PC-9 (cell line): ENCODE results near the gene THADA.

Source experiments
- EZH2 ChIP-seq: fragments of 200-600 bp; sonication (generic); IDR thresholded peaks from 2 replicates; pipeline ENCODE4 v1.8.0; 2017; ENCODE audit warnings: antibody characterized with exemption, low read depth
- TF ChIP-seq, protein P1 (sequence below): fragments of 200-600 bp; sonication (generic); conservative IDR thresholded peaks from 2 replicates; pipeline ENCODE4 v1.6.1; 2017; ENCODE audit warnings: mixed run types, antibody characterized with exemption, mild to moderate bottlenecking, moderate library complexity

- TF ChIP-seq, protein P1, sequence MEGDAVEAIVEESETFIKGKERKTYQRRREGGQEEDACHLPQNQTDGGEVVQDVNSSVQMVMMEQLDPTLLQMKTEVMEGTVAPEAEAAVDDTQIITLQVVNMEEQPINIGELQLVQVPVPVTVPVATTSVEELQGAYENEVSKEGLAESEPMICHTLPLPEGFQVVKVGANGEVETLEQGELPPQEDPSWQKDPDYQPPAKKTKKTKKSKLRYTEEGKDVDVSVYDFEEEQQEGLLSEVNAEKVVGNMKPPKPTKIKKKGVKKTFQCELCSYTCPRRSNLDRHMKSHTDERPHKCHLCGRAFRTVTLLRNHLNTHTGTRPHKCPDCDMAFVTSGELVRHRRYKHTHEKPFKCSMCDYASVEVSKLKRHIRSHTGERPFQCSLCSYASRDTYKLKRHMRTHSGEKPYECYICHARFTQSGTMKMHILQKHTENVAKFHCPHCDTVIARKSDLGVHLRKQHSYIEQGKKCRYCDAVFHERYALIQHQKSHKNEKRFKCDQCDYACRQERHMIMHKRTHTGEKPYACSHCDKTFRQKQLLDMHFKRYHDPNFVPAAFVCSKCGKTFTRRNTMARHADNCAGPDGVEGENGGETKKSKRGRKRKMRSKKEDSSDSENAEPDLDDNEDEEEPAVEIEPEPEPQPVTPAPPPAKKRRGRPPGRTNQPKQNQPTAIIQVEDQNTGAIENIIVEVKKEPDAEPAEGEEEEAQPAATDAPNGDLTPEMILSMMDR = no peak
- TF ChIP-seq EZH2 = no peak
These were observed 198.4 kb downstream of the THADA start for GRCh38 chr2:43397411-43397810.
